GM12873 (cell line): Measurements from ENCODE around the gene SPON1.

Source experiments
- CTCF ChIP-seq: IDR thresholded peaks from 2 replicates; pipeline ENCODE4 v1.5.1; 2012; ENCODE audit warnings: low read depth, mild to moderate bottlenecking, moderate library complexity, low read length, control low read depth; ENCODE audit not compliant: insufficient read depth; ENCODE audit errors: missing control alignments

Gene SPON1

GRCh38 chr11:14124886-14125285 is 162.4 kb downstream of the SPON1 start:
- no peak for TF ChIP-seq CTCF

- no peak for TF ChIP-seq CTCF
Measured at GRCh38 chr11:14125529-14125928, 163.0 kb downstream of the SPON1 start.

GRCh38 chr11:14127679-14128078 is 165.2 kb downstream of the SPON1 start:
- no peak for TF ChIP-seq CTCF

GRCh38 chr11:14132312-14132711 is 169.8 kb downstream of the SPON1 start:
- TF ChIP-seq CTCF: no peak

- no peak for TF ChIP-seq CTCF
Measured at GRCh38 chr11:14133381-14133780, 170.9 kb downstream of the SPON1 start.

- TF ChIP-seq CTCF: no peak
Measured at GRCh38 chr11:14136561-14136960, 174.0 kb downstream of the SPON1 start.

GRCh38 chr11:14137284-14137683 is 174.8 kb downstream of the SPON1 start:
- no peak for TF ChIP-seq CTCF
